Fibroblast of gingiva (primary cell): ENCODE measurements around the gene MGLL.

Experiments
- DNase-seq: peaks from one replicate; pipeline ENCODE4 v3.0.0-alpha.2; 2011; ENCODE audit warnings: low read depth

The MGLL gene

GRCh38 chr3:127811717-127812116 lies 10.6 kb downstream of the MGLL start:
- no peak for DNase-seq

DNA sequence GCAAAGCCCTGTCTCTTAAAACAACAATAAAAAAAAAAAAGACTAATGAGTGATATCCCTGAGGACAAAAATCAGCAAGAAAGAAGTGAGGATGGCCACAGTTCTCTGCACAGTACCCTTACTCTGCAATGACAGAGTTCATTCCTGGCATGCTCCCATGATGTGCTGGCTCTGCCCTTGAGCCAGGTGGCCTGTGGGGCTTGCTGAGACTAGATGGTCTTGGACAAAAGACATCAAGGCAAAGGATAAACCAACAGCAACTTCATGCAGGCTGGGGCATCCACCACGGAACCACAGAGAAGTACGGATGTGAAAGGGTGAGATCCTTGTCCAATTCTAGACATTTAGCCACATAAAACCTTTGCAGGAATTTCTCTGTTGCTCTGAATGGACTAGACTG lies 12.7 kb downstream of the MGLL start:
- DNase-seq = no peak

DNA sequence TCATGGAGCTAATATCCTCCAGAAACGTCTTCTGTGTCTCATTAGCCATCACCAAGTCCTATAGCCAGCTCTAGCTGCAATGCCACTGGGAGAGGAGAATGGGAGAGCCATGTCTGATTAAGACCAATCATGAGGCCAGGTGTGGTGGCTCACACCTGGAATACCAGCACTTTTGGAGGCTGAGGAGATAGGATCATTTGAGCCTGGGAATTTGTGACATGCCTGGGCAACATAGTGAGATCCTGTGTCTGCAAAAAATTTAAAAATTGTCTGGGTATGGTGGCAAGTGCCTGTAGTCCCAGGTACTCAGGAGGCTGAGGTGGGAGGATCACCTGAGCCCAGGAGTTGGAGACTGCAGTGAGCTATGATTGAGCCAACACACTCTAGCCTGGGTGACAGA lies 13.1 kb downstream of the MGLL start:
- no peak for DNase-seq

GRCh38 chr3:127808197-127808596 lies 14.1 kb downstream of the MGLL start:
- DNase-seq = no peak

DNA sequence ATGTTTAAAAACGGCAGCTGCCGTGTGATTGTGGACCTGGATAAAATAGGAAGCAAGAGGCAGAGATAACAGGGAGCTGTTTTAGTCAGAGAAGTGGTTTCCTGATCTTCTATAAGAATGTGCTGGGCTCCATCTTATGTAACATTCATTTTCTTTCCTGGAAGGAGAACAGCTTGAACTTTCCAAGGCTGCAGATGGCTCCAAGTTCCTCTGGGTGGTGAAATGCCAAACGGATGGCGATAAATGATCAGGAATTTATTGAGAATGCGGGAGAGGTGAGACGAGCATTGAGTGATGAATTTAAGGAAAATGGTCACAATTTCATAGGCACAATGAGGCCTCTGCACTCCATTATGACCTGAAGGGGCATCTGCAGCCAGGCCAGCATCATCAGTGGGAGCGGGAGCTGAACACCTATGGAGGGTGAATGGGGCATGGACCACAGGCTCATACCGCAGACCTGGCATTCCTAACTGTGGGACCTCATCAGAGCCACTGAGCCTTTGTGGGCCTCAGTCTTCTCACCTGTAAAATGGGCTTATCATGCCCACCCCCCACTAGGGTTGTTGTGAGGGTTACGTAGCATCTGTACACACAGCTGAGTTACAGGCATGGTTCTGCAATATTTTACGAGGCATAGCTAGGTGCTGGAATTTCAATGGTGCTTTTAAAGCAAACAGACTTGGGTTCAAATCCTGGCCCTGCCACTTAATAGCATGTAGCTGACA lies 17.1 kb downstream of the MGLL start:
- peak; percentile 42 for DNase-seq

GRCh38 chr3:127804141-127804540 lies 18.2 kb downstream of the MGLL start:
- DNase-seq = no peak

GRCh38 chr3:127803619-127804018 lies 18.7 kb downstream of the MGLL start:
- peak; percentile 85 for DNase-seq

- DNase-seq = no peak
Measured at GRCh38 chr3:127802606-127803005, 19.7 kb downstream of the MGLL start.

GRCh38 chr3:127801731-127802313 lies 20.5 kb downstream of the MGLL start:
- DNase-seq = no peak

- DNase-seq = no peak
Measured at GRCh38 chr3:127800508-127800907, 21.8 kb downstream of the MGLL start.

DNA sequence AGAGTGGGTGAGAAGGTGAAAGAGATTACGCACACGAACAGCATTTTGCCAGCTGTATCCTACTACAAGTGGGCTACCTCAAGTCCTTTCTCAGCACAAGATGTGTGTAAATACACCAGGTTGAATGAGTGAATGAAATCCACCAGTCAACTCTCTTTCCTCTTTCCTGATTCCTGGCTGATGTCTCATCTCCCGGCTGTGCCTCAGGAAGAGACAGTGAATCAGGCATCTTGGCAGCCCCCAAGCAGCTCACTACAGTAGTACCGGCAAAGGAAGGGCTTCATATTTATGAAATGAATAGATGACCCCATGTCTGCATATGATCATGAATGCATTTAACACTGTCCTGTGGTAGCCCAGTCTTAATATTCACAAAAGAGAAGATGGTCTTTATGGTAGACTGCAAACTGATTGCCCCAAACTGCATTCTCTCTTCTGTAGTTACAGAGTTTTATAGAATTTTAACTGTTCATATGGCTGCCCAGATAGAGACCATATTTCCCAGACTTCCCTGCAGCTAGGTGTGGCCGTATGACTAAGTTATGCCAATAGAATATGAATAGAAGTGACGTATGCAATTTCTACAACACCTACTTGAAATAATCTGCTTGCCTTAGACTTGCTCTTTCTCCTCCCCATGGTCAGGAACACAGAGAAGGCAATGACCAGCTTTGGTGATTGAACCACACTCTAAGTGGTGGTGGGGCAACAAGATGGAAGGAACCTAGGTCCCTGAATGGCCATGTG lies 22.7 kb downstream of the MGLL start:
- peak; percentile 74 for DNase-seq

- DNase-seq = no peak
Measured at GRCh38 chr3:127798716-127799115, 23.6 kb downstream of the MGLL start.

GRCh38 chr3:127796831-127797150 lies 25.5 kb downstream of the MGLL start:
- no peak for DNase-seq

DNA sequence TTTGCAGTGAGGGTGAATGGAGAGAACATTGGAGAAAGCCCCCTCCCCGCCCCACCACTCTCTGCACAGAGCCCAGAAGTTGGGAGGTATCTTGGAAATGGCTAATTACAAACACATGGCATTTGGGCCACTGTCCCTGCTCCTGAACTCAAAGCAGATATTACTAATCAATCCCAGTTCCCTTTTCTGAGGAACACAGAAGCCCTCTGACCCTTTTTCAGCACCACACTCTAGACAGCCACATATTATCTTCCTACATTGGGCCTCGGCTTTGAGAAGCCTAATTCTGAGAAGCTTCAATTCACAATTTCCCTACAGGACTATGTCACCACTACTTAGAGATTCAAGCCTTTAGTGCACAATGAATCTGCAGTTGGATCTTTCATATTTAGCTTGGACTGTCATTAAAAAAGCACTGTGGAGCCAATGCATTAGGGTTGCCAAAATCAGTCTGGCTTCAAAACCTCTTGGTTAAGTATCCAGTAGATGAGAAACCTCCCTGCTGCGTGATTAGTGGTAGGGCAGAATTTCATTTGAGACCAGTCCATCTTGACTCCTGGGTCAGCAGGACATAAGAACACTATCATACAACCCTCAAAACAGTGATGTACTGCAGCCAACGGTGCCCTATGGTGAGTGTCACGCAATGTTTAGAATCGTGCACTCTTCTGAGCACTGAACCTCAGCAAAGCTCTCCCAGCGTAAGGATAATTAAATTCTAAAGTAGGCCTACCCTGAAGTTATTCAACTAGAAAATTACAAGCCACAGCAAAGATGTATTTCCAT lies 26.1 kb downstream of the MGLL start:
- DNase-seq = no peak

DNA sequence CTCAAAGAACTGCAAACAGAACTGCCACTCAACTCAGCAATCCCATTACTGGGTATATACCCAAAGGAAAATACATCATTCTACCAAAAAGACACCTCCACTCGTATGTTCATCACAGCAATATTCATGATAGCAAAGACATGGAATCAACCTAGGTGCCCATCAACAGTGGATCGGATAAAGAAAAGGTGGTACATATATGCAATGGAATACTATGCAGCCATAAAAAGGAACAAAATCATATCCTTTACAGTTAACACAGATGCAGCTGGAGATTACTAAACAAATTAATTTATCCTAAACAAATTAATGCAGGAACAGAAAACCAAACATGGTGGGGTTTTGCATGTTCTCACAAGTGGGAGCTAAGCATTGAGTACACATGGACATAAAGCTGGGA lies 27.3 kb downstream of the MGLL start:
- no peak for DNase-seq

- no peak for DNase-seq
Measured at GRCh38 chr3:127794402-127794801, 27.9 kb downstream of the MGLL start.

DNA sequence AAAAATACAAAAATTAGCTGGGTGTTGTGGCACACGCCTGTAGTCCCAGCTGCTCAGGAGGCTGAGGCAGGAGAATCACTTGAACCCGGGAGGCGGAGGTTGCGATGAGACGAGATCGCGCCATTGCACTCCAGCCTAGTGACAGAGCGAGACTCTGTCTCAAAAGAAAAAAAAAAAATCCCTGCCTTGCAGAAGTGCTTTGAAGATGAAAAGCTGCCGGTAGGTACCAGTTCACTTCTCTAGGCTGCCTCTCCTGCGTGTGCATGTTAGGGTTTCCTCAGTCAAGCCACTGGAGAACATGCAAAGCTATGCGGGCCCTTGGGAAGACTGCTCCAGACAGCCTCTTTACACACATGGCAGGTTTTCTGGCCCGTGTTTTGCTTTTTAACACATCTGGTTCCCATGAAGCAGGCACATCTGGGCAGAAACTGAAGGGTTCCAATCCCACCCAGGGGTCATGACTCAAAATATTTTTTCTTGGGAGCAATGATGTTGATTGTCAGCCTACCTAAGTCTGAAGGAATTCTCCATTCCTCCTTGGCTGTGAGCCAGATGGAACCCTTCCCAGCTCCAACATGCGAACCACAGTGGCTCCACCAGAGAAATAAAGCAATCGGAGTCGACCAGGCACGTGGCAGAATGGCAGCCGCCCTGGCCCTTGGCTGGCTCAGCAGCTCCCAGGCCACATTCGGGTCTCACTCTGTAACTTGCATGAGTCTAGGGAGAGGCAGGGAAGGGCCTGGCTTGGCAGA lies 29.6 kb downstream of the MGLL start:
- peak; percentile 97 for DNase-seq

- peak; percentile 84 for DNase-seq
Measured at GRCh38 chr3:127791221-127791913, 30.9 kb downstream of the MGLL start.

- DNase-seq = no peak
Measured at GRCh38 chr3:127790882-127791183, 31.5 kb downstream of the MGLL start.

DNA sequence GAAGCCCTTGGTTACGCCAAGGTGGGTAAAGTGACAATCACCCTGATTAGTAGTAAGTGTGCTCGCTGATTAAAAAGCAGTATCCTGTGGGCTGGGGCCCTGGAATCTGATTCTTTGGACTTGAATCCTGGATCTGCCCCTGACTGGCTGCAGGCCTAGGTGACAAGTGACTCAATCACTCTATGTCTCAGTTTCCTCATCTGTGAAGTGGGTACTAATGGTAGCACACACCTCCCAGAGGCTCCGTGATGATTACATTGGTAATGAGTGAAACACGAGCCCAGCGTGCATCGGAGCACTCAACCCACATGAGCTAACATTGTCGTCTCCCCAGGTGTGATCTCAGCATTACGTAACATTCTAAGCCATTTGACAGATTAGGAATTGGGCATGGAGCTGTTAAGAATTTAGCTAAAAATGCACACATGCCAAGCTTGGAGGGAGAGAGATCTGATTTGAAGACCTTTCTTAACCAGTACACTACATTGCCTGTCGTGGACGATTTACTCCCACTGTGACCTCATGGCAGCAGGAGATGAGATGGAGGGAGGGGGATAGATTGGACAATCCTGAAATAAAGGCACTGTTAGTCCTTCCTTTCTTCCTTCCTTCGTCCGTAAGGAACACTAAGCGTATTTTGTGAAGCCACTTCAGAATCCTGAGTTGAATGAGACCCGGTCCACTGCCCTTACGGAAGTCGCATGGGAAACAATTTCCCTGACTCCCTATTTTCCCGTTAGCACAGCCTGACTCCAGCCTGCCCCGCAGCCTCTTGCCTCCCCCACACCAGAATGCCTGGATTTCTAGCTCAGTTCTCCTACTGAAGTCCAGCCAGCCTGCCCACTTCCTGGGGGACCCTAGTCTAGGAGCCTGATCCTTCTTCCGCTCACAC lies 32.1 kb downstream of the MGLL start:
- no peak for DNase-seq
